ENCODE data around the gene ENPP6.
"Not testable (repeated sequence)": the region's sequence is repeated elsewhere in the genome, so short reads cannot be mapped to it uniquely, and the experiment has no call there.

ENPP6 gene

GRCh38 chr4:184146951-184147350 is 70.7 kb downstream of the ENPP6 start:
- no peak for DNase-seq

GRCh38 chr4:184145596-184145995 is 72.1 kb downstream of the ENPP6 start:
- DNase-seq, result no peak

DNA sequence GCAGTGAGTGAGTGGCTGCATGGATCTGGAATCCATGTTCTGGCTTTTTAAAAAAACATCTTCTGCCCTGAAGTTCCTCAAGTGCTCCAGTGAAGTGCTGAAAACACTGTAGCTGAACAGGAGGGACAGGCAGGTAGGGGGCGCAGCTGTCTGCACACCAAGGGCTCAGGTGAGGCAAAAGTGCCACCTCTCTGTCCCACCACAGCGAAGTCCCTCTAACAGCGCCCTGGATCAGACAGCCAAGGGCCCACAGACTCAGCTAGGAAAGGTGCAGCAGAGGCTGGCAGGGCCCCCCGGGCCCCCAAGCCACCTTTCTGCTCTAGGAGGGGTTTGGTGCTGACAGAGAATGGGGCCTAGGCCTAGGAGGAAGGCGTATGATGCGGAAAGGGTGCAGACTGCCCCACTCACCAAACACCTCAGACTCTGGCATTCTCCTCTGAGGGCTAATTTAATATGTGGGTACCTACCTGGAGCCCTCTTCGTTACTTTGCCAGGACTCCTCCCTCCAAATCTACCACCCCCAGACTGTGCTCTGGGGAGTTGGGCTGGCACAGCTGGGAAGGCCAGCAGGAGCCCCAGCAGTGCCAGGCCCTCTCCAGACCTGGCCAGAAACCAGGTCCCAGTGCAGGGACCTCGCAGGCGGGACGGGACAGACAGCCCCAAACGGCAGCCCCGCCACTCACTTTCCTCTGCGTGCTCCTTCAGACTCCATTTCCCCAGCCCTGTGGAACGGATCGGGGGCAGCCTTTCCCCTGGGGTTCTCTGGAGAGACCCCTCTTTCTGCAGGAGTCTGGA is 73.7 kb downstream of the ENPP6 start:
- DNase-seq, result no peak

DNA sequence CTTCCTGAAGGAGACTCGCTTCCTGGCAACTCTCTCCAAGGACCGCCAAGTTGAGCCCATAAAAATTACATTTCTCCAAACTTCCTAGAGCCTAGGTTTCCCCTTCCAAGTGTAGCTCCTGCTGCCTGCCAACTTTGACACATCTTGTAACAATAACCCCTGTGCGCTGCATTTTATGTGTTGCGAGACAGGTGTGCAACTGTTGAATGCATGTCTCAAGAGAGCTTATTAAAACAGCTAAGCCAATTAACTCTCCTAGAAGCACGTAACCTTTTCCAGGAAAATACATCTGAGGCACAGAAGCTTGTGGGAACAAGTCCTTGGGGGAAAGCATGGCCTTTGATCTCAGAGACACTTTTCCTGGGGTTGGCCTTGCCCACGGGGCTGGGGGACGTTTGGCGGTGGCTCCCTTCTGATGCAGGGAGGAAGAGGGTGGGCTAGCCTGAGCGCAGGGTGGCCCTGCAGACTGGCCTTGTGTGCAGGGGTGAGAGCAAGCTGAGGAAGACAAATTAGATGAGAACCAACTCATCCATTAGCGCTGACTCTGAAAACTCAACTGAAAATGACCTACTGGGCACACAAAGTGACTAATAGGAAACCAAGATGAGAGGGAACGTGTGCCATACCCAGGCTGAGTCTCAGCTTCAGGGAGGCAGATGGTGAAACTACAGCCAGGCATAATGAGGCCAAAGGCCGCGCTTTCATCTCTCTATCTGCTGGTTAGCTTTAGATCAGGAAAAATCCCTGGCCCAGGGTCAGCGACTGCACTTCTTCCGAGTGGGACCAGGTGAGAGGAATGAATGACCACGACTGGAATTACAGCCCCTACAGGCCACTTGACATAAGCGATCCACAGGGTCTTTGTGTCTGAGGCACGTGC is 75.3 kb downstream of the ENPP6 start:
- no peak for DNase-seq

DNA sequence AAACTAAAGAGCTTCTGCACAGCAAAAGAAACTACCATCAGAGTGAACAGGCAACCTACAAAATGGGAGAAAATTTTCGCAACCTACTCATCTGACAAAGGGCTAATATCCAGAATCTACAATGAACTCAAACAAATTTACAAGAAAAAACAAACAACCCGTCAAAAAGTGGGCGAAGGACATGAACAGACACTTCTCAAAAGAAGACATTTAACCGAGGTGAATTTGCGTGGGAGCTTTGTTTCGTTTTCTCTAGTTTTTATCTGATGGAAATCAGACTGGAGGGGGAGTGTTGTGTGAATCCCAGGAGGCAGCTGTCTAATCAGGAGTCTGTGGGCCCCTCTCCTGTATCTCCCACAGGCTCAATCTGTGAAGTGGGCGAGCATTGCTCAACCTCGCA is 76.8 kb downstream of the ENPP6 start:
- DNase-seq, result not testable (repeated sequence)

DNA sequence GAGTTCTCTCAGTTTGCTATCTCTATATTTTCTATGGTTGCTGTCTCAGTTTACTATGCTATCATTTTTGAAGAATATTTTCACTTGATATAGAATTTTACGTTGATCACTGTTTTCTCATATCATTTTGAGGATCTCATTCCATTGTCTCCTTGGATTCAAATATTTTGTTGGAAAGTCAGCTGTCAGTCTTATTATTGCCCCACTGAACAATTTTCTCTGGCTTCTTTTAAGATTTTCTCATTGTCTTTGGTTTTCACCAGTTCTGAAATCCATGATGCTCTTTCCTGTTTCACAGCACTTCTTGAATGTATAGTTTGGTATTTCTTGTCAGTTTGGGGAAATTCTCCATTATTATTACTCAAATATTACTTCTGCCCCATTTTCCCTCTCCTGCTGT is 81.1 kb downstream of the ENPP6 start:
- no peak for DNase-seq

GRCh38 chr4:184126800-184127199 is 90.9 kb downstream of the ENPP6 start:
- no peak for DNase-seq

GRCh38 chr4:184122631-184123408 is 94.9 kb downstream of the ENPP6 start:
- DNase-seq, result no peak

DNA sequence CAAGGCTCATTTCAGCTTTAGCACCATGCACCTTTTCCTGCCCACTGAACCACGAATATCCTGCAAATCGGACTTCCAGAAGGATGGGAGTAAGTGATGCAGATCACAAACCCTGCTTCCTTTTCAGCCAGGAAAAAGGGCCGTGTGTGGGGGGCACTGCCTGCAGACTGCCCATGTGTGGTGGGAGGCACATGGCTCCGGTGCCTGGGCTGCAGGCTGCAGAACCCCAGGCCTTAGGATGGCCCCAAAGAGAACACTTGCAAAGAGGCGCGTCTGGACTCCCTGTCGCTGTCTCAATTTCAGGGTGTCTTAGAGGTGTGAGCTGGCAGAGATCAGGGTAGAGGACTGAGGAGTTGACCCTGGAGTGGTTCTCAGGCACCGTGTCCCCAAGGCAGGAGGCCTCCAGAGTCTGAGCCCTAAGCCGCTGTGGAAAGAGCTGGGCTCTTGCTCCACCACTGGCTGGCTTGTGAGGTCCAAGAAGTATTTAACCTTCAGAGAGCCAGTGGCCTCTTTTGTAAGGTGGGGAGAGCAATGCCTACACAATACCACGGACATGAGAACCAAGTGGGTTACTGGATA is 97.0 kb downstream of the ENPP6 start:
- no peak for DNase-seq

DNA sequence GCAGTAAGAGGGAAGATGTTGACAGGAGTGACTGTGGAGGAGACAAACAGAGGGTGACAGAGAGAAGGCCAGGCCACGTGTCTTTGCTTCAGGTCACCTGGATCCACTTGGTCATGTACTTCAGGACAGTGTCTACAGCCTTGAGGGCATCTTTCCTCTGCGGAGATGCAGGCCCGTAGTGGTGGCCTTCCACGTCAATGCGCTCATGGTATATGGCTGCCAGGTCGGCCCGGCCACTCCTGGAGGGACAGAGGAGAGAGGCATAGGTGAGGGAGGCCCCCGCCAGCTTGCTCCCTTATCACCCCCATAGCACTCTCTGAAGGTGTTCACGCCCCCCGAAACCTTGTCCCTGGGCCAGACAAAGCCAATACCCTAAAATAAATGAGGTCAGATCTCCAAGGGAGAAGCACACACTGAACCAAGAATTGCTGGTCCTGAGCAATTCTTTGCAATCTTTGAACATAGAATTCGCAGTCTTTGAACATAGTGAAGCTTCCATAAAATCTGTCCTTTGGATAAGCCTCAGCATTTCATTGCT is 99.9 kb downstream of the ENPP6 start:
- no peak for DNase-seq

- no peak for DNase-seq
Observed at GRCh38 chr4:184115399-184115798, 102.3 kb downstream of the ENPP6 start.

- DNase-seq, result no peak
Observed at GRCh38 chr4:184114431-184114830, 103.2 kb downstream of the ENPP6 start.

- DNase-seq, result no peak
Observed at GRCh38 chr4:184112006-184112550, 105.6 kb downstream of the ENPP6 start.

- no peak for DNase-seq
Observed at GRCh38 chr4:184111233-184111832, 106.3 kb downstream of the ENPP6 start.

- no peak for DNase-seq
Observed at GRCh38 chr4:184110452-184111224, 107.0 kb downstream of the ENPP6 start.

DNA sequence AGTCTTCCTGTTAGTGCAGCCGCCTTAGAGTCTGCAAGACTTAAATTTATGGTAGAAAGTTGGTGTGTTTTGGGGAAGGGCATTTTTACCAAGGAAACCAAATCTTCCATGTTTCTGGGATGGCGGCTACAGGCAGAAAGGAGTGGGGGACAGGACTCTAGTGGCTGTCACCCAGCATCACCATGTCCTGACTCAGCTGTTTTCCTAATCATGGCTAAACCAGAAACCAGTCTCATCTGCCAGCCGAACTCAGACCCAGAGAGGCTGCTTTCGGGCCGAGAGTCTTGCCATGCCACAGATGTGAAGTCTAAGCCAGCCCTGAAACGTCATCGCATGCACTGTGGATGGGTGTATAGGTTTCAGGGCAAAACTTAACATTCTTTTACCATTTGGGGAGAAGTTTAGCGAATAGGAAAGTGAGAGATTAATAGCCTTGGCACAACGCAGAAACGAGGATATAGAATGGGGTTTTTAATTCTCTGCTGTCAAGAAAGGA is 109.6 kb downstream of the ENPP6 start:
- DNase-seq, result no peak

GRCh38 chr4:184104419-184105101 is 113.1 kb downstream of the ENPP6 start:
- no peak for DNase-seq

GRCh38 chr4:184103527-184104264 is 114.0 kb downstream of the ENPP6 start:
- no peak for DNase-seq

GRCh38 chr4:184102927-184103326 is 114.7 kb downstream of the ENPP6 start:
- no peak for DNase-seq

Data from stimulated activated CD4-positive, alpha-beta T cell treated with anti-CD3 and anti-CD28 coated beads, Interleukin-4, amount 100 ng/mL, for 4 hours (primary cell).